Esophagus squamous epithelium (tissue), 5 donors: ENCODE results near the gene TBCD. TPM values are rescaled to one million over a fixed set of nuclear protein-coding genes. Genes with fewer than 3 reads are reported as not detected.

Experiments
- DNase-seq: peaks from one replicate; lab custom pipeline; 2025; lab: John Stamatoyannopoulos, UW
- H3K27ac ChIP-seq, 4 donors: fragments of 200-600 bp; sonication (generic); one replicate each; pipeline ENCODE4 v1.5.1; 2016 to 2019; ENCODE audit warnings: mild to moderate bottlenecking in 1 of 4
- H3K27me3 ChIP-seq, 4 donors: fragments of 200-600 bp; sonication (generic); 1 replicate in 3 of 4; 2 replicates in 1 of 4; pipeline versions ENCODE4 v1.5.1 to v1.6.0; 2017 to 2021; ENCODE audit warnings: antibody characterized with exemption in 1 of 4
- H3K36me3 ChIP-seq, 3 donors: fragments of 200-600 bp; sonication (generic); one replicate each; pipeline ENCODE4 v1.5.1; 2016 to 2019
- H3K4me1 ChIP-seq, 3 donors: fragments of 200-600 bp; sonication (generic); one replicate each; pipeline ENCODE4 v1.5.1; 2017 to 2019
- H3K4me3 ChIP-seq, 4 donors: fragments of 200-600 bp; sonication (generic); 1 replicate in 3 of 4; 2 replicates in 1 of 4; pipeline ENCODE4 v1.5.1; 2016 to 2019; ENCODE audit warnings: mild to moderate bottlenecking in 2 of 4, moderate library complexity in 1 of 4
- H3K9me3 ChIP-seq, 3 donors: fragments of 200-600 bp; sonication (generic); one replicate each; pipeline ENCODE4 v1.5.1; 2016 to 2019
- CTCF ChIP-seq, 6 experiments: fragments of 450-650 bp in 4 of 6; fragments of 200-600 bp in 2 of 6; sonication (generic) in 2 of 6; IDR thresholded peaks; one replicate each; pipeline ENCODE4 v1.5.1; 2016 to 2019; ENCODE audit warnings: antibody characterized with exemption in 6 of 6, mild to moderate bottlenecking in 4 of 6, moderate library complexity in 4 of 6
- POLR2A ChIP-seq, 4 donors: fragments of 450-650 bp; IDR thresholded peaks; one replicate each; pipeline ENCODE4 v1.6.1; 2017; ENCODE audit warnings: antibody characterized with exemption in 4 of 4, mild to moderate bottlenecking in 4 of 4, moderate library complexity in 3 of 4
- WGBS, 2 donors: methylation state at CpG; one replicate each; pipeline ENCODE4 v1.1.5; 2018; 5-methylcytosine and 5-hydroxymethylcytosine counted together
- intact Hi-C: fragments of 100-400 bp; cut with DNase I; formaldehyde crosslinking; loops from one replicate; pipeline ENCODE4 v1.15.0; 2022
- total RNA-seq, 4 donors: library from RNA; depleted of rRNA; stranded (reverse); fragments of >200 nt; gene quantifications; one replicate each; pipeline ENCODE4 v1.1.0, GENCODE V29; 2016
- donor health status: DM: yes; HTN: yes; CAD: no.

TBCD gene
- total RNA-seq, 4 donors from 2014 or later = 38.8 to 58.3 (median 55.0) TPM

DNA sequence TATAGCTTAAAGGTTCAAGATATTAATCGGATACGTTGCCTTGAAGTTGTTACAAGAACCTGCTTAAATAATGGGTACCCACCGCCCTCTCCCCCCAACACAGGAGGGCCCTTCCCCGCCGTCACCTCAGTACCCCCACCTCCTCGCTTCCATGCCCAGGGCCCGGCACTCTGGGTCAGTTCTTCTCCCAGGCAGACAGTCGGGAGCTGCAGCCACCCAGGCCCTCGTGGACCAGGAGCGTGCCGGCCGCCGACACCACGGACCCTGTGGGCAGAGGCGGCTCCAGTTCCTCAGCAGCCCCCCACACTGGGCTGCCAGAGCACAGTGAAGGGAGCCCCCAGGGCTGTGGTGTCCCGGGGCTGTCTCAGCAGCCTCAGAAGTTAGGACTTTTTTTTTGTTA, 168.8 kb downstream of the TBCD start:
- no peak overlapping the region for H3K27ac ChIP-seq
- 90 to 92% methylated on average over 6 to 8 of the region's 16 CpGs for WGBS, 2 donors
- no peaks in the 10 kb centered on the region for H3K4me1 ChIP-seq
- intact Hi-C loops = no loop called here
- H3K4me3 ChIP-seq = no peak overlapping the region
- H3K36me3 ChIP-seq = peaks cover 5 to 81% (median 9%) of the 10 kb centered on the region in 3 donors
- no peaks in the 10 kb centered on the region for H3K9me3 ChIP-seq
- TF ChIP-seq CTCF (IDR thresholded peaks at IDR 0.05) (no peak), POLR2A (IDR thresholded peaks at IDR 0.05) (no peak)
- H3K27me3 ChIP-seq = no peaks in the 10 kb centered on the region
- no peak for DNase-seq

GRCh38 chr17:82921426-82921825, 169.6 kb downstream of the TBCD start:
- DNase-seq = no peak
- Histone ChIP-seq H3K4me1 (no peaks in the 10 kb centered on the region), H3K4me3 (no peak overlapping the region), H3K27me3 (no peaks in the 10 kb centered on the region), H3K9me3 (no peaks in the 10 kb centered on the region), H3K36me3 (peaks cover 5 to 83% (median 10%) of the 10 kb centered on the region in 3 donors), H3K27ac (no peak overlapping the region)
- TF ChIP-seq CTCF (IDR thresholded peaks at IDR 0.05) (no peak), POLR2A (IDR thresholded peaks at IDR 0.05) (no peak)
- intact Hi-C loops = no loop called here
- 90% methylated on average over 13 of the region's 13 CpGs for WGBS, 2 donors

DNA sequence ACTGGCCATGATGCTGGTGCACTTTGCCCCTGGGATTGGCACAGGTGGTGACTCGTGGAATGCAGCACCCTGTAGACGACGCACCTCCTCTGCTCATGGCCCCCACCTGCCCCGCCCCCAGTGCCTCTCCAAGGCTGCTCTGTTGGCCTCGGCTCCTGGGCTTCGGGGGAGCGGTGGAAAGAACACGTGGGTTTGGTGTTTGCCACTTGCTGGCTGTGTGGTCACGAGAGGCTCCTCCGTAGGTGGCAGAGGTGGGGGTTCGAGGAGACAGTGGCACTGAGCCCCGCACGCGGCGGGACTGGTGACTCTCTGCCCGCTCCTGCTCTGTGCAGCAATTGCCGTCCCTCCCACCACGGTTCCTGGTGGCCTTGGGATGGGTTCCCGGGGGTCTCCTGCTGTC, 170.8 kb downstream of the TBCD start:
- Histone ChIP-seq H3K27me3 (no peaks in the 10 kb centered on the region), H3K36me3 (peaks cover 15 to 95% (median 16%) of the 10 kb centered on the region in 3 donors), H3K9me3 (no peaks in the 10 kb centered on the region), H3K27ac (no peak overlapping the region), H3K4me3 (no peak overlapping the region), H3K4me1 (no peaks in the 10 kb centered on the region)
- intact Hi-C loops = no loop called here
- no peak for DNase-seq
- WGBS, 2 donors = 88 to 100% methylated on average over 1 to 6 of the region's 19 CpGs
- no peak for TF ChIP-seq CTCF (IDR thresholded peaks at IDR 0.05)
- TF ChIP-seq POLR2A (IDR thresholded peaks at IDR 0.05) = no peak

- no peaks in the 10 kb centered on the region for H3K4me1 ChIP-seq
- no peak overlapping the region for H3K4me3 ChIP-seq
- WGBS, 2 donors = 78 to 92% methylated on average over 6 to 10 of the region's 25 CpGs
- TF ChIP-seq POLR2A (IDR thresholded peaks at IDR 0.05) = no peak
- TF ChIP-seq CTCF (IDR thresholded peaks at IDR 0.05) = no peak
- H3K27me3 ChIP-seq = no peaks in the 10 kb centered on the region
- no peaks in the 10 kb centered on the region for H3K9me3 ChIP-seq
- peaks cover 22 to 98% (median 23%) of the 10 kb centered on the region in 3 donors for H3K36me3 ChIP-seq
- no peak overlapping the region for H3K27ac ChIP-seq
- no peak for DNase-seq
- intact Hi-C loops = no loop called here
Measured at GRCh38 chr17:82923366-82924113, 171.7 kb downstream of the TBCD start.

- DNase-seq = no peak
- H3K4me1 ChIP-seq = no peaks in the 10 kb centered on the region
- H3K27ac ChIP-seq = no peak overlapping the region
- 91 to 94% methylated on average over 13 of the region's 13 CpGs for WGBS, 2 donors
- H3K36me3 ChIP-seq = peaks cover 27 to 98% (median 28%) of the 10 kb centered on the region in 3 donors
- no peak overlapping the region for H3K4me3 ChIP-seq
- H3K9me3 ChIP-seq = no peaks in the 10 kb centered on the region
- H3K27me3 ChIP-seq = no peaks in the 10 kb centered on the region
- TF ChIP-seq CTCF (IDR thresholded peaks at IDR 0.05) (no peak), POLR2A (IDR thresholded peaks at IDR 0.05) (no peak)
- intact Hi-C loops = no loop called here
Measured at GRCh38 chr17:82924214-82924613, 172.3 kb downstream of the TBCD start.
